Activated CD8-positive, alpha-beta T cell treated with anti-CD3 and anti-CD28 coated beads for 36 hours (primary cell): ENCODE results near the gene BMP10. TPM values are rescaled to one million over a fixed set of nuclear protein-coding genes. Genes with fewer than 3 reads are reported as not detected.
A peak's percentile ranks its signal among the peaks of the same experiment; 100 is the strongest.

Source experiments
- ATAC-seq: fragments of 200-7000 bp; cut with Tn5 transposase; one replicate; pipeline ENCODE4 v1.10.0; 2021; ENCODE audit warnings: mild to moderate bottlenecking, moderate library complexity
- CTCF ChIA-PET: fragments of 350-600 bp; sonication (Branson Sonifier 250); formaldehyde crosslinking; loops from one replicate; lab custom pipeline; 2021; ENCODE audit warnings: antibody characterized with exemption; lab: Charles Lee
- POLR2A ChIA-PET: fragments of 350-600 bp; sonication (Branson Sonifier 250); formaldehyde crosslinking; loops from one replicate; lab custom pipeline; 2021; ENCODE audit warnings: antibody characterized with exemption; lab: Charles Lee
- DNase-seq: peaks from one replicate; pipeline ENCODE4 v3.0.0-alpha.2; 2020
- H3K27ac Mint-ChIP-seq: one replicate; pipeline ENCODE4 v1.8.0; 2021; ENCODE audit warnings: mild to moderate bottlenecking, mixed read lengths
- H3K27me3 Mint-ChIP-seq: one replicate; pipeline ENCODE4 v1.8.0; 2021; ENCODE audit warnings: mixed read lengths
- H3K36me3 Mint-ChIP-seq: one replicate; pipeline ENCODE4 v1.8.0; 2021; ENCODE audit warnings: low read depth, mixed read lengths
- H3K4me1 Mint-ChIP-seq: one replicate; pipeline ENCODE4 v1.8.0; 2021; ENCODE audit warnings: low read depth, mixed read lengths
- H3K4me3 Mint-ChIP-seq: one replicate; pipeline ENCODE4 v1.8.0; 2021; ENCODE audit warnings: mild to moderate bottlenecking, moderate library complexity, mixed read lengths
- H3K9me3 Mint-ChIP-seq: one replicate; pipeline ENCODE4 v1.8.0; 2021; ENCODE audit warnings: mixed read lengths
- intact Hi-C: fragments of 100-400 bp; cut with micrococcal nuclease; formaldehyde crosslinking; loops from one replicate; pipeline ENCODE4 v1.10.0; 2022
- total RNA-seq, 2 experiments: library from RNA; stranded (reverse); gene quantifications; one replicate each; pipeline ENCODE4 v1.2.3, GENCODE V29; 2021
- TF ChIP-seq, protein P1 (sequence below): fragments of 200-600 bp; IDR thresholded peaks from one replicate; pipeline ENCODE4 v1.8.0; 2022; ENCODE audit warnings: antibody characterized with exemption, mild to moderate bottlenecking

BMP10 gene
- total RNA-seq, 2 experiments from 2014 or later: not detected

DNA sequence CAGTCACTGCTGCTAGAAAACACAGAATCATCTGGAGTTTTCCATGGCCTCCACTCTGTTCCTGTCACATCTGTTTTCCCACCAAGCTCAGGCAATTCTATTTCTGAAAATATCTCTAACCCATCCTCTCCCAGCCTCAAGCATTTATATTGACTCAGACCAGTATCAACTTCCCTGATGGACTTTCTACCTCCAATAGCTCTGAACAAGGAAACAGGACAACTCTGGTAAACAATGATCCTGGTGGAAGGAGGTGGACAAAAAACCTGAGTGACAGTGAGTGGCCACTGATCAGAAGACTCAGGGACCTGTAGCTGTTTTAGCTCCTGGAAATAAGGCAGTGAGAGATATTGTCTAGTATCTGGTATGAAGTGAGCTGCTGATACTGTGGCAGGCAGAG lies 23.4 kb downstream of the BMP10 start:
- H3K4me1 Mint-ChIP-seq: no peaks in the 10 kb centered on the region
- peaks cover 11% of the 10 kb centered on the region for H3K27me3 Mint-ChIP-seq
- CTCF ChIA-PET: interaction anchor here (0.7 to 6.9 kb wide), 6 partner anchors 9 to 96 kb away, joined by 3 to 33 read pairs (median 8); no protein-coding TSS in a partner anchor
- POLR2A ChIA-PET: interaction anchor here (0.6 to 2.1 kb wide), 2 partner anchors 11 to 39 kb away, joined by 3 to 5 read pairs; no protein-coding TSS in a partner anchor
- ATAC-seq: no peak
- intact Hi-C loops: no loop called here
- no peak for DNase-seq
- H3K4me3 Mint-ChIP-seq: no peak overlapping the region
- H3K9me3 Mint-ChIP-seq: no peaks in the 10 kb centered on the region
- TF ChIP-seq, protein P1, sequence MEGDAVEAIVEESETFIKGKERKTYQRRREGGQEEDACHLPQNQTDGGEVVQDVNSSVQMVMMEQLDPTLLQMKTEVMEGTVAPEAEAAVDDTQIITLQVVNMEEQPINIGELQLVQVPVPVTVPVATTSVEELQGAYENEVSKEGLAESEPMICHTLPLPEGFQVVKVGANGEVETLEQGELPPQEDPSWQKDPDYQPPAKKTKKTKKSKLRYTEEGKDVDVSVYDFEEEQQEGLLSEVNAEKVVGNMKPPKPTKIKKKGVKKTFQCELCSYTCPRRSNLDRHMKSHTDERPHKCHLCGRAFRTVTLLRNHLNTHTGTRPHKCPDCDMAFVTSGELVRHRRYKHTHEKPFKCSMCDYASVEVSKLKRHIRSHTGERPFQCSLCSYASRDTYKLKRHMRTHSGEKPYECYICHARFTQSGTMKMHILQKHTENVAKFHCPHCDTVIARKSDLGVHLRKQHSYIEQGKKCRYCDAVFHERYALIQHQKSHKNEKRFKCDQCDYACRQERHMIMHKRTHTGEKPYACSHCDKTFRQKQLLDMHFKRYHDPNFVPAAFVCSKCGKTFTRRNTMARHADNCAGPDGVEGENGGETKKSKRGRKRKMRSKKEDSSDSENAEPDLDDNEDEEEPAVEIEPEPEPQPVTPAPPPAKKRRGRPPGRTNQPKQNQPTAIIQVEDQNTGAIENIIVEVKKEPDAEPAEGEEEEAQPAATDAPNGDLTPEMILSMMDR: no peak
- H3K36me3 Mint-ChIP-seq: no peaks in the 10 kb centered on the region
- H3K27ac Mint-ChIP-seq: no peak overlapping the region

DNA sequence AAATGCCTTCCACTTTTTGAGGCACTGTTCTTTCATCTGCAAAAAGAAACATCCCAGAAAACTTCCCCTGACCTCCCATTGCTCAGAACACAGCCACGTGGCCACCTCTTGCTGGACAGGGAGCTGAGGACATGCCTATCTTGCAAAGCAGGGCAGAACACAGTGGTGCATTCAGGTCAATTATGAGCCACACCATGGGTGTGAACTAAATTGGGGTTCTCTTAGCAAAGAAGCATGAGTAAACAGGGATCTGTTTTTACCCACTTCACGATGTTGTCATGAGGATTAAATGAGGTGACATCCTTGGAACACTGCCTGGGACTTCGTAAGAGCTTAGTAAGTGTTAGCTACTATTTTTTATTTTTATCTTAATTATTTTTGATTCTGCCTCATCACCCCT lies 25.1 kb downstream of the BMP10 start:
- TF ChIP-seq, protein P1: no peak
- POLR2A ChIA-PET: interaction anchor here (1.6 kb wide), 1 partner anchor 12 kb away, joined by 3 read pairs; no protein-coding TSS in a partner anchor
- DNase-seq (no peak), ATAC-seq (no peak)
- intact Hi-C loops: no loop called here
- H3K4me3 Mint-ChIP-seq: no peak overlapping the region
- no peaks in the 10 kb centered on the region for H3K9me3 Mint-ChIP-seq
- CTCF ChIA-PET: interaction anchor here (1.0 to 6.9 kb wide), 5 partner anchors 10 to 137 kb away, joined by 3 to 33 read pairs (median 5); no protein-coding TSS in a partner anchor
- no peak overlapping the region for H3K27ac Mint-ChIP-seq
- H3K27me3 Mint-ChIP-seq: peaks cover 11% of the 10 kb centered on the region
- no peaks in the 10 kb centered on the region for H3K36me3 Mint-ChIP-seq
- H3K4me1 Mint-ChIP-seq: no peaks in the 10 kb centered on the region

DNA sequence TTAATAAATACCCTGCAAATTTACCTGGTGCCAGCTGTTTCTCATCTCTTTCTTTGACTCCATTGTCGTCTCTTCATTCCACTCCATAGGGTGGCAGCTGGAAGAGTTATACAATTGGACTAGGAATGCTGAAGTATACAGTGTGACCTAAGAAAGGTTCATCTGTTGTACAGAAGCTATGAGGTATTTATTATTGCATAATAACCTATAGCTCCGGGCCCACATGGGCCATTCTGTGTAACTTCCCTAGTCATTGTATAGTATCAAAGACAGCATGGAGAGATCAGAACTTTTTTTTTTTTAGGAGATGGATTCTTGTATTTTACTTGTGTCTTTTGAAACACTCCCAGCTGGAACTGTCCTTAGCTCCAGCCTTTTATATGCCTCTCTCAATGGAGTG lies 26.2 kb downstream of the BMP10 start:
- Mint-ChIP-seq H3K27ac (no peak overlapping the region), H3K9me3 (peaks cover 1% of the 10 kb centered on the region), H3K27me3 (peaks cover 11% of the 10 kb centered on the region), H3K4me1 (no peaks in the 10 kb centered on the region), H3K36me3 (no peaks in the 10 kb centered on the region), H3K4me3 (no peak overlapping the region)
- ChIA-PET CTCF (interaction anchor here (0.9 to 6.9 kb wide), 7 partner anchors 9 to 250 kb away, joined by 3 to 33 read pairs (median 5); no protein-coding TSS in a partner anchor), POLR2A (interaction anchor here (0.6 to 1.6 kb wide), 3 partner anchors 11 to 63 kb away, joined by 3 read pairs; no protein-coding TSS in a partner anchor)
- TF ChIP-seq, protein P1: no peak
- intact Hi-C loops: no loop called here
- DNase-seq (no peak), ATAC-seq (no peak)

DNA sequence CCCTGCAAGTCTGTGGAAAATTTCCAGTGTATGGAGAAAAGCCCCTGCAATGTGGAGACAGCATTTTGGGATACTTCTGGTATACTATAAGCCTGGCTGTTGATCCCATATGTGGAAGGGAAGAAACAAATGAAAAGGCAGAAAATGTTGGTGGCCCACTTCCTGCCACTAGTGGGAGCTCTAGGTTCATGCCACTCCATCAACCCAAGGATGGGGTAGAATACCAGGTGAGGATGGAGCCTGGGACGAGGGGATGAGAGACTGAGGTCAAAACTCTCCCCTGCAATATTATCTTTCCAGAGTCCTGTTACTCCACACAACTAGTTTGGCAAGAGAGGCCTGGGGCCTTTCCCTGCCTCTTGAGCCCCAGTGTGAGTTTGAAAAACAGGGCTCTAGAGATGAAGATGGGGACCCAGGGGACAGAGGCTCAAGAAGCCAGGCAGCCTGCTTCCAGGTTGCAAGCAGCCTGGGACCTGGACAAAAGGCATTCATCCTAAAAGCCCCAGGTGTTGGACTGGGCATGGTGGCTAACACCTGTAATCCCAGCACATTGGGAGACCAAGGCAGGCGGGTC lies 31.9 kb downstream of the BMP10 start:
- no peak for ATAC-seq
- H3K27me3 Mint-ChIP-seq: no peaks in the 10 kb centered on the region
- DNase-seq: peak; percentile 52
- H3K9me3 Mint-ChIP-seq: peaks cover 4% of the 10 kb centered on the region
- TF ChIP-seq, protein P1: peak; percentile 53
- POLR2A ChIA-PET: interaction anchor here (1.1 to 1.2 kb wide), 2 partner anchors 68 to 90 kb away, joined by 3 read pairs; no protein-coding TSS in a partner anchor
- H3K4me1 Mint-ChIP-seq: peaks cover 21% of the 10 kb centered on the region
- H3K27ac Mint-ChIP-seq: no peak overlapping the region
- H3K36me3 Mint-ChIP-seq: no peaks in the 10 kb centered on the region
- CTCF ChIA-PET: interaction anchor here (0.6 to 12.9 kb wide), 24 partner anchors 9 to 354 kb away, joined by 3 to 136 read pairs (median 5); no protein-coding TSS in a partner anchor
- intact Hi-C loops: loop anchor here (5.0 kb wide), 3 partner anchors 87 to 122 kb away; no protein-coding TSS in a partner anchor
- no peak overlapping the region for H3K4me3 Mint-ChIP-seq

DNA sequence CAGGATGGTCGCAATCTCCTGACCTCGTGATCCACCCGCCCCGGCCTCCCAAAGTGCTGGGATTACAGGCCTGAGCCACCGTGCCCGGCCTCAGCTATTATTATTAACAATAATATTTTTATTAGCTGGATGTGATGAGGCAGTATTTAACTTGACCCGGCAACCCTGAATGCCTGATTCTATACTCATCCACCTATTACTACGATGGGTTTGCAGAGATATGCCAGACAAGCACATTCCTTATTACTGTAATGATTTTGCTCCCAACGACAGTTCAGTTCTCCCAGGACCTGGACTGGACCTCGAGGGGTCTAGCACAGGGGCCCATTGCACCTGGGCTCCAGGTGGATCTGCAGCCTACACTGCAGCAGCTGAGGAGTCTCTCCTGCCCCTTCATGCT lies 32.6 kb downstream of the BMP10 start:
- ChIA-PET POLR2A (interaction anchor here (0.6 to 1.3 kb wide), 5 partner anchors 23 to 104 kb away, joined by 3 read pairs; partner anchors contain the start of gene ARHGAP25), CTCF (interaction anchor here (0.6 to 12.9 kb wide), 27 partner anchors 9 to 369 kb away, joined by 3 to 136 read pairs (median 4); no protein-coding TSS in a partner anchor)
- H3K27me3 Mint-ChIP-seq: no peaks in the 10 kb centered on the region
- no peaks in the 10 kb centered on the region for H3K36me3 Mint-ChIP-seq
- no peak for DNase-seq
- H3K4me3 Mint-ChIP-seq: no peak overlapping the region
- intact Hi-C loops: loop anchor here (5.0 kb wide), 3 partner anchors 86 to 121 kb away; no protein-coding TSS in a partner anchor
- H3K4me1 Mint-ChIP-seq: peaks cover 26% of the 10 kb centered on the region
- no peak for ATAC-seq
- no peak overlapping the region for H3K27ac Mint-ChIP-seq
- H3K9me3 Mint-ChIP-seq: peaks cover 4% of the 10 kb centered on the region
- TF ChIP-seq, protein P1: no peak
